Thoracic aorta (tissue), 2 donors: ENCODE data around the gene MDK. TPM values are rescaled to one million over a fixed set of nuclear protein-coding genes. Genes with fewer than 3 reads are reported as not detected.

Experiments used
- ATAC-seq: fragments of 150-250 bp; one replicate; pipeline ENCODE4 v1.8.0; 2017; ENCODE audit warnings: low read depth; ENCODE audit not compliant: insufficient number of reproducible peaks, low FRiP score
- DNase-seq: peaks from one replicate; pipeline ENCODE4 v3.0.0-alpha.2; 2020; ENCODE audit warnings: low spot score
- H3K27ac ChIP-seq, 2 donors: fragments of 200-600 bp; sonication (generic); 1 replicate in 1 of 2; 2 replicates in 1 of 2; pipeline ENCODE4 v1.5.1; 2016; ENCODE audit warnings: mild to moderate bottlenecking in 2 of 2, moderate library complexity in 2 of 2
- H3K27me3 ChIP-seq: fragments of 200-600 bp; sonication (generic); replicated peaks from 2 replicates; pipeline ENCODE4 v1.6.0; 2016; ENCODE audit warnings: mild to moderate bottlenecking; ENCODE audit not compliant: insufficient read depth
- H3K36me3 ChIP-seq: fragments of 200-600 bp; sonication (generic); one replicate; pipeline ENCODE4 v1.5.1; 2016
- H3K4me1 ChIP-seq, 2 donors: fragments of 200-600 bp; sonication (generic); 1 replicate in 1 of 2; 2 replicates in 1 of 2; pipeline versions ENCODE4 v1.5.1 to v1.6.0; 2016; ENCODE audit warnings: low read depth in 2 of 2, mild to moderate bottlenecking in 1 of 2; ENCODE audit not compliant: control insufficient read depth in 1 of 2
- H3K4me3 ChIP-seq: fragments of 200-600 bp; sonication (generic); 2 replicates; pipeline ENCODE4 v1.5.1; 2016; ENCODE audit warnings: mild to moderate bottlenecking
- H3K9me3 ChIP-seq: fragments of 200-600 bp; sonication (generic); 2 replicates; pipeline ENCODE4 v1.5.1; 2016
- total RNA-seq, 2 donors: library from RNA; depleted of rRNA; stranded (reverse); fragments of >200 nt; gene quantifications; one replicate each; pipeline versions ENCODE4 v1.1.0 to v1.2.3, GENCODE V29; 2016
- TF ChIP-seq, protein P1 (sequence below): fragments of 200-600 bp; sonication (generic); IDR thresholded peaks from one replicate; pipeline ENCODE4 v1.5.1; 2019; ENCODE audit warnings: antibody characterized with exemption

Gene MDK
- total RNA-seq, 2 donors from 2014 or later, result 13.5 to 21.0 TPM

- H3K36me3 ChIP-seq, result no peaks in the 10 kb centered on the region
- peaks cover 0 to 11% of the 10 kb centered on the region in 2 donors for H3K4me1 ChIP-seq
- peak overlapping the region; percentile 26 for H3K4me3 ChIP-seq
- ATAC-seq (no peak), DNase-seq (no peak)
- TF ChIP-seq, protein P1, sequence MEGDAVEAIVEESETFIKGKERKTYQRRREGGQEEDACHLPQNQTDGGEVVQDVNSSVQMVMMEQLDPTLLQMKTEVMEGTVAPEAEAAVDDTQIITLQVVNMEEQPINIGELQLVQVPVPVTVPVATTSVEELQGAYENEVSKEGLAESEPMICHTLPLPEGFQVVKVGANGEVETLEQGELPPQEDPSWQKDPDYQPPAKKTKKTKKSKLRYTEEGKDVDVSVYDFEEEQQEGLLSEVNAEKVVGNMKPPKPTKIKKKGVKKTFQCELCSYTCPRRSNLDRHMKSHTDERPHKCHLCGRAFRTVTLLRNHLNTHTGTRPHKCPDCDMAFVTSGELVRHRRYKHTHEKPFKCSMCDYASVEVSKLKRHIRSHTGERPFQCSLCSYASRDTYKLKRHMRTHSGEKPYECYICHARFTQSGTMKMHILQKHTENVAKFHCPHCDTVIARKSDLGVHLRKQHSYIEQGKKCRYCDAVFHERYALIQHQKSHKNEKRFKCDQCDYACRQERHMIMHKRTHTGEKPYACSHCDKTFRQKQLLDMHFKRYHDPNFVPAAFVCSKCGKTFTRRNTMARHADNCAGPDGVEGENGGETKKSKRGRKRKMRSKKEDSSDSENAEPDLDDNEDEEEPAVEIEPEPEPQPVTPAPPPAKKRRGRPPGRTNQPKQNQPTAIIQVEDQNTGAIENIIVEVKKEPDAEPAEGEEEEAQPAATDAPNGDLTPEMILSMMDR, result no peak
- H3K27me3 ChIP-seq, result no peaks in the 10 kb centered on the region
- H3K9me3 ChIP-seq, result no peaks in the 10 kb centered on the region
- no peak overlapping the region for H3K27ac ChIP-seq
Observed at GRCh38 chr11:46338636-46338987, 42.9 kb upstream of the MDK start.

GRCh38 chr11:46338988-46339666, 42.3 kb upstream of the MDK start:
- TF ChIP-seq, protein P1, result no peak
- Histone ChIP-seq H3K9me3 (no peaks in the 10 kb centered on the region), H3K27ac (no peak overlapping the region), H3K4me1 (peaks cover 0 to 11% of the 10 kb centered on the region in 2 donors), H3K4me3 (peak overlapping the region; percentile 26), H3K36me3 (no peaks in the 10 kb centered on the region), H3K27me3 (no peaks in the 10 kb centered on the region)
- ATAC-seq, result no peak
- DNase-seq, result no peak

DNA sequence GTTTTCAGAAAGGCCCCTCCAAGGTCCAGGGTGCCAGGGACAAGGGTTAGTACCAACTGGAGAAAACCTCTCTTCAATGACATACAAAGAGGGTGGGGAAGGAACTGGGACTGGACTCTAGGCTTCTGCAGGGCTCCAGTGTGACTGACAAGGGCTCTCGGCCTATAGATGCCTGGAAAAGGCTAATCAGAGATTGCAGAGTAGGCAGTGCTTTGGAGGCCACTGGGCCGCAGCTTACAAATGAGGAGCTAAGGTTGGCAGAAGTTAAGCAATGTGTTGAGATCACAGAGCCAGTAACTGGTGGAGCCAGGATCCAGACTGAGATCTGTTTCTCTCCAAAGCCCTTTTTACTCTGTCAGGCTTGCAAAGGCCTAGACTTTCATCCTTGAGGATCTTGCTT, 41.7 kb upstream of the MDK start:
- no peak for ATAC-seq
- no peaks in the 10 kb centered on the region for H3K9me3 ChIP-seq
- no peaks in the 10 kb centered on the region for H3K36me3 ChIP-seq
- DNase-seq, result no peak
- H3K27me3 ChIP-seq, result no peaks in the 10 kb centered on the region
- H3K4me3 ChIP-seq, result no peak overlapping the region
- peaks cover 0 to 11% of the 10 kb centered on the region in 2 donors for H3K4me1 ChIP-seq
- TF ChIP-seq, protein P1, result no peak
- H3K27ac ChIP-seq, result no peak overlapping the region

DNA sequence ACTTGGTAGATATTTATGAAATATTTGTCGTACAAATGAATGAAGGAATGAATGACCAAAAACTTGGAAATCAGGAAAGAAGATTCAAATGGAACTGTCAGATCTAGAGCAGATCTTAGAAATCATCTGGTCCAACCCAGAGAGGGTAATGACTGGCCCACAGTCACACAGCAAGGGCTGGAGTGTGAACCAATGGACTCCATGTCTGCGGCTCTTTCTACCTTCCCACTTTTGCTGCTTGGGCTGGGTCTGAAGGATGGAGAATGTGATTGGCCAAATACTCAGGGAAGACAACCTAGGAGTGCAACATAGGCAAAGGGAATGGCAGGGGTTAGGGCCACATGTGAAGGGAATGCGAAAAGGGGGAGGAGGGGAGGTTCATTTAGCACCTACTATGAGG, 40.0 kb upstream of the MDK start:
- no peak for ATAC-seq
- TF ChIP-seq, protein P1, result no peak
- Histone ChIP-seq H3K9me3 (no peaks in the 10 kb centered on the region), H3K4me1 (peaks cover 0 to 11% of the 10 kb centered on the region in 2 donors), H3K36me3 (no peaks in the 10 kb centered on the region), H3K27me3 (no peaks in the 10 kb centered on the region), H3K4me3 (no peak overlapping the region), H3K27ac (no peak overlapping the region)
- no peak for DNase-seq

DNA sequence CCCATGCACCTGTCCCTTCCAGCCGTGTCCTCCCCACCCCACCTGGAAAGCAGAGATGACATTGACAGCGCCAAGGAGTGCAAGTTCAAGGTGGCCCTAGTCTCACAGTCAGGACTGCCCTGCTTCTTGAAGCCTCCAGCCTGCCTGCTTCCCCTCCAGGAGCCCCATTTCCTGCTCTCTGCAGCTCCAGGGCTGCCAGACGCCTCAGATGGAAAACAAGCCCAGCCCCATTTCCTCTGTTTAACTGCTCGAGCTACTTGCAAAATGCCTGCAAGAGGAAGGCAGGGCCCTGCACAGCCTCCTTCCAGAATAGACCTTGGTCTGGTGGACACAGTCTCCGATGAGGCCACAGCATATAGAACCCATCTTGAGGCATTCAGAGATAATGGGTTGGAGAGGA, 39.2 kb upstream of the MDK start:
- no peak for ATAC-seq
- Histone ChIP-seq H3K27ac (no peak overlapping the region), H3K4me1 (peaks cover 0 to 18% of the 10 kb centered on the region in 2 donors)

More for the DNA sequence above, 39.2 kb upstream of the MDK start:
- H3K4me3 ChIP-seq, result no peak overlapping the region
- TF ChIP-seq, protein P1, result no peak
- no peaks in the 10 kb centered on the region for H3K36me3 ChIP-seq
- no peak for DNase-seq
- no peaks in the 10 kb centered on the region for H3K27me3 ChIP-seq
- no peaks in the 10 kb centered on the region for H3K9me3 ChIP-seq
